GM18867 (cell line): ENCODE data around the gene IGFBP3.
"Not testable (repeated sequence)": the region's sequence is repeated elsewhere in the genome, so short reads cannot be mapped to it uniquely, and the experiment has no call there.

Source experiments
- ATAC-seq: cut with Tn5 transposase; IDR thresholded peaks from one replicate; pipeline ENCODE4 v1.9.1; 2021; ENCODE audit warnings: mild to moderate bottlenecking, moderate library complexity; ENCODE audit not compliant: unreplicated experiment

Gene IGFBP3, protein sequence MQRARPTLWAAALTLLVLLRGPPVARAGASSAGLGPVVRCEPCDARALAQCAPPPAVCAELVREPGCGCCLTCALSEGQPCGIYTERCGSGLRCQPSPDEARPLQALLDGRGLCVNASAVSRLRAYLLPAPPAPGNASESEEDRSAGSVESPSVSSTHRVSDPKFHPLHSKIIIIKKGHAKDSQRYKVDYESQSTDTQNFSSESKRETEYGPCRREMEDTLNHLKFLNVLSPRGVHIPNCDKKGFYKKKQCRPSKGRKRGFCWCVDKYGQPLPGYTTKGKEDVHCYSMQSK

DNA sequence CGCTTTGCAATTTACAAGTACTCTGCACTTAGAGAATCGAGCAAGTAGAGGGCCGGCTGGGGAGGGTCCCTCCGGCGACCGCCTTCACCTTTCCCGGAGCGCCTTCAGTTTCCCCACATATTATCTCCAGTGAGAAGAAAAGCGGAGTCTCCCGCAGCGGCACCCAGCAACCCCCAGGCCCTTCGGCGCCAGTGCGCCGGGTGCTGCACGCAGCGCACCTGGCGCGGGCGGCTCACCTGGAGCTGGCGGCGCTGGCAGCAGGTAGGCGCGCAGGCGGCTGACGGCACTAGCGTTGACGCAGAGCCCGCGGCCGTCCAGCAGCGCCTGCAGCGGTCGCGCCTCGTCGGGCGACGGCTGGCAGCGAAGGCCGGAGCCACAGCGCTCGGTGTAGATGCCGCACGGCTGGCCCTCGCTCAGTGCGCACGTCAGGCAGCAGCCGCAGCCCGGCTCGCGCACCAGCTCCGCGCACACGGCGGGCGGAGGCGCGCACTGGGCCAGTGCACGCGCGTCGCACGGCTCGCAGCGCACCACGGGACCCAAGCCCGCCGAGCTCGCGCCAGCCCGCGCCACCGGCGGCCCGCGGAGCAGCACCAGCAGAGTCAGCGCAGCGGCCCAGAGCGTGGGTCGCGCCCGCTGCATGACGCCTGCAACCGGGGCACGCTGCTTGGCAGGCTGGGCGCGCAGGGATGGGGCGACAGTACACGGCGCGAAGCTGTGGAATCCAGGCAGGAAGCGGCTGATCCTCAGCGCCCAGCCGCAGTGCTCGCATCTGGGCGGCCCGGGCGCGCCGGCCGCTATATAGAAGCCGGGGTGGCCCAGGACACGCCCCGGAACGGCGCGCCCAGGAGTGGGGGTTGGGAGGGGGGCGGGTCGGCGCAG is at the start of gene IGFBP3:
TSS of gene IGFBP3 (minus strand) at position 771 of the 879 bp plus-strand sequence. CDS start at position 639, 132 bp downstream.
- no peak for ATAC-seq

DNA sequence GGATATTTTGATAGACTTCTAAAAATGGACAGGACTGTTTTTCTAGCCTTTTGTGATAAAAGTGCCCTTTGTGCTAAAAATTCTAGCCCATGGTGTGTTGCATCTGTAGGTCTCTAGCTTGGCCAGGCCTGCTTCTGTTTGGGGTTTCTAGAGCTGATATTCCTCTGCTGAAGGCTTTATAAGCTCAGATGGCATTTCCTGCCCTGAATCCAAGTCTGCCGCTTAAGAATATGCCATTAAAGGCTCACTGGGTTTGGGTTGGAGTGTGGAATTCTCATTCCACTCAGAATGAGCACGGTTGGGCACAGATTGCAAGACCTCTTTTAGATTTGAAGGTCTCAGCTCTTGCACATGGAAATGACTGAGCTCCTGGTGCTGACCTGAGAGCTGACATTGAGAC is 49.4 kb upstream of the IGFBP3 start:
- no peak for ATAC-seq

DNA sequence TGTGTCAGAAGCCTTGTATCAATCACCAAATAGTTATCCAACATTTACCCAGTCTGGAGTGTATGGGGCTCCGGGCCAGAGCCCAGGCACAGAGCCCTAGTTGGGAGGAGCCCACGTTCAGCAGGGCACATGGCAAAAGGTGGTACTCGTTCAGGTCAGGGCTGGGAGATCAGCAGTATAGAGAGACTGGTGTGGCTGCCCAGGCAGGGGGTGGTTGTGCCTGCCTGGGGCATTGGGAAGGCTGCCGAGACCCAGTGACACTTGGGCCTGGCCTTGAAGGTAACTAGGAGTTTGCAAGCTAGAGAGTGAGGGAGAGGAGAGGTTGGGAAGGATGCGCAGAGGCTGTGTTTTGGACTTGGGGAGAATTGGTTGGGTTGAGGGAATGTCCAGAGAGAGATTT is 48.9 kb upstream of the IGFBP3 start:
- ATAC-seq = no peak

DNA sequence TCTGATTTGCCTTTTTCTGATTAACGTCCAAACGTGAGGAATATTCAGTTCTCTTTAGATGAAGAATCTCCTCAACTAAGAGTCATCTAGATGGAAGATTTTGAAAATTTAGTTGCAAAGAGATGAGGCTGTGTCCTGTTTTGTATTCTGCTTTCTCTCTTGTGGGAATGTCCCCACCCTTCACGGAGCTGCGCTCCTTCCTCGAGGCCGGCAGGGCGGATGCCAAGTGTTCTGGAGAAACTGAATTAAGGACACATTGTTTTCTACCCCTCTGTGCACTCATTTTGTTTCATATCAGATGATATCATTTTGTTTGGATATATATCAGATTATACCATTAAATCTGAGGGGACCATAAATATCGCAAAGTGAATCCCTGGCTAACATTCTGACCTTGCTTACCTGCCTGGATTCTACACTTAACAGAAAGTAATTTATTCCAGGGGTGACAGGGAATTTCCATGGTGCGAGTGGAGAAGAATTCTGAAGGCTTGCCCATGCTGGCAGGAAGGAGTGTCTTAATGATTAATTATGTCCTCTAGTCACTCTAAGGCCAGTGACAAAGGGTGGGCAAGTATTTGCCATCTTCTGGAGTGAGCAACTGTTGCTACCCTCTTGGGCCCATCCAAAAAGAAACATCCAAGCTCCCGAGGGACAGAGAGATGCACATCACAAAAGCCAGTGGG is 47.9 kb upstream of the IGFBP3 start:
- ATAC-seq = no peak

DNA sequence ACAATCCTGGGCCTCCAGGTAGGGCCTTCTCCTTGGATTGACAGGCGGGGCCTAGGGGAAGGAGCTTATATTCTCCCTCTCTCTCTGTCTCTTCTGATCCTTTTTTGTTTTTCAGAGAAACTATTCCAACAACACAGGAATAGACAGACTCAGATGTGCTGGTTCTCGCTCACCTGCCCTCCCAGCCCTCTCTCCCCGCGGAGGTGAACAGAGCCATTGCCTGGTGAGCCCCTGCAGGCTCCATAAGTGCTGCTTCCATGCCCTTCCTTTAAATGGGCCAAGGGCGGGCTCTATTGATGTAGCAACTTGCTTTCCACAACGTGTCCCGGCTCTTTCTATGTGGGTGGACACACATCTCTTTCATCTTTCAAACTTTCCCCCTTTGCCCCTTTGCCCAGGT is 47.2 kb upstream of the IGFBP3 start:
- ATAC-seq = no peak

DNA sequence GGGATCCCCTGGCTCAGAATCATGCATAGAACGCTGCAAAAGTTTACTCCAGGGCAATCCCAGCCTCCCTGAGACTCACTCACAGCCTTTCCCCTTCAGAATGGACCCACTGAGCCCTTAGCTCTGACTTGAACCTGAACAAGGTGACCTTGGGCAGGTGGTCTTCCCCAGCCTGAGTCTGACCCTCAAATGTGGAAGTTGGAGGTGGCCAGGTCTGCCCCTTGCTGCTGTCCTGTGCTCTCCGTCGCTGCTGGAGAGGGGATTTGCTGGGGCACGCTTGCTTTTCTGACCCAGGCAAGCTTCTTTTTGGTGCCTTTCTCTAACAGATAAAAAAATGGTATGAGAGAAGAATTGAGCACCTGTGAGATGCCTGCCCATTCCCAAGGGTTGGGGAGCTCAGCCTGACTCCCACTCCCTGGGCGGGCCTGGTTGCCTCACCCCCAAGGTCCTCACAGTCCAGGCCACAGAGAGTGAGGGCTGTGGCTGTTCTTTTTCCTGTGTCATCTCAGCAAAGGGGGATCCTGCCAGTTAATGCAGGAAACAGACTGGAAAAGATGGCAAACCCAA is 46.6 kb upstream of the IGFBP3 start:
- no peak for ATAC-seq

DNA sequence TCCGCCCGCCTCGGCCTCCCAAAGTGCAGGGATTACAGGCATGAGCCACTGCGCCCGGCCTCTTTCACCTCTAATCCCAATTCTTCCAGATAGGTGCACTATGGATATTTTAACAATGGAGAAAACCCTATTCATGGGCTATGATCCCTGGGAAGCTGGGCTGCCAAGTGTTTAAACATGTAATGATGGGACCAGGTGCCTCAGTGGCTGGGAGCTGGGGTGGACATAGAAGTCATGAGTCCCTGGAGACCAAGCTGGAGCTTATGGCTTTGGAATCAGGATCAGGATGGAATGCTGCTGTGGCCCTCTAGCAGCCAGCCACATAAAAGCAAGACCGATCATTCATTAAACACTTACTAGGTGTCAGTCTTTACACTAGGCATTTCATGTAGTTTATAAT is 41.8 kb upstream of the IGFBP3 start:
- no peak for ATAC-seq

DNA sequence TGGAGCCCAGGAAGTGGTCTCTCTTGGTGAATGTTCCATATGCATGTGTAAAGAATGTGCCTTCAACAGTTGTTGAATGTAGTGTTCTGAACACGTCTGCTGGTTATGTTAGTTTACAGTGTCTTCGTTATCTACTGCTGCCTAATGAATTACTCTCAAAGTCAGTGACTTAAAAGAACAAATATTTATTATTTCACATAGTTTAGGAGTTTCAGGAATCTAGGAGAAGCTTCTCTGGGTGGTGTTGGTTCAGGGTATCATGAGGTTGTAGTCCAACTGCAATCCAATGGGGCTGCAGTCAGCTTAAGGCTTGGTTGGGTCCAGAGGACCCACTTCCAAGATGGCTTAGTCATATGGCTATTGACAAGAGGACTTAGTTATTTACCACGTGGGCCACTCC is 36.6 kb upstream of the IGFBP3 start:
- no peak for ATAC-seq

DNA sequence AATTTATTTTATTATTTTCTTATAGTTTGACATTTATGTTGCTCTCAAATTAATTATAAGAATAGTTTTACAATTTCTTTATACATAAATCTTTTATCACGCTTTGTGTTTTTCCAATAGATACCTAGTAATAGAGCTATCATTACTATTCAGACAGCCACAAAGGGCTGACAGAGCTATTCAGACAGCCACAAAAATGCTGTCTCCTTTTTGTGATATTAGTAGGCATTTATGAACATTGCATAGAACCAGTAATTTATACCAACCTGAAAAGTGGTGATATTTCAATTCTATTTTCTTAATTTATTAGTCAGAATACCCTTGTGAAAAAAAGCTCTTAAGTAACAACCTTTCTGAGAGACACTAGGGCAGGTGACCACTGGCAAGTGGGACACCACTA is 34.2 kb upstream of the IGFBP3 start:
- no peak for ATAC-seq

DNA sequence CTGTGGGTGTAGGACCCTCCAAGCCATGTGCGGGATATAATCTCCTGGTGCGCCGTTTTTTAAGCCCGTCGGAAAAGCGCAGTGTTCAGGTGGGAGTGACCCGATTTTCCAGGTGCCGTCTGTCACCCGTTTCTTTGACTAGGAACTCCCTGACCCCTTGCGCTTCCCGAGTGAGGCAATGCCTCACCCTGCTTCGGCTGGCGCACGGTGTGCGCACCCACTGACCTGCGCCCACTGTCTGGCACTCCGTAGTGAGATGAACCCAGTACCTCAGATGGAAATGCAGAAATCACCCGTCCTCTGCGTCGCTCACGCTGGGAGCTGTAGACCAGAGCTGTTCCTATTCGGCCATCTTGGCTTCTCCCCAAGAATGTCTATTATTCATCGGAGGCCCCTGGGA is 32.0 kb upstream of the IGFBP3 start:
- ATAC-seq = not testable (repeated sequence)

DNA sequence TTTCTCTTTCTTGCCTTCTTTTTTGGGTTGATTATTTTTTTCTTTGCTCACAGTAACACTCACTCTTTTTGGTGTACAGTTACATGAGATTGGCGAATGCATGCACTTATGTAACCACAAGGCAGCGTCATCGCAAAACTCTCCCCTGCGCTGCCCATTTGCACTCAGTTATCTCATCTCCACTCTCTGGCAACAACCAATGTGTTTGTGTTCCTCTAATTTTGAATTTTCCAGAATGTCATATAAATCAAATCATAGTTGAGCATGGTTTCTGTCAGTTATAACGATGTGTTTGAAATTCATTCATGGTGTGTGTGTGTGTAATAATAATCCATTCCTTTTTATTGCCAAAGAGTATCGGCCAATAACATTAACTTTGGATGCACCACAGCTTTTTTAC is 23.0 kb upstream of the IGFBP3 start:
- no peak for ATAC-seq

DNA sequence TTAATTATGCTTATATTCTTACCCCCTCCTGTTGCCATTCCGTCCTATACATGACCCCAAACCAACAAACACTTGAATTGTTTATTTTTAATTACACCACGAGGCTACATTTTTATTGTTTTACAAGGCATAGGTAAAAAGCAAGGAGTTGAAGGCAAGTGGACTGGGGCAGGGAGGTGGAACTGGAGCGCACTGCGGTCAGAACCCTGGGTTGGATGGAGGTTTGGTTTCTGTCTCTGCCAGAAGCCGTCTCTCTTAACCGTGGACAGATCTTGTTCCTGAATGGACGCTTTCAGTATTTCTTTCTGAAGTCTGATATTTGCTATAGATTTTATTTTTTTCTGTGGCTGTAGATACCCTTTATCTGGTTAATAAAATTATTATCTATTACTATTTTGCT is 19.9 kb upstream of the IGFBP3 start:
- ATAC-seq = no peak

DNA sequence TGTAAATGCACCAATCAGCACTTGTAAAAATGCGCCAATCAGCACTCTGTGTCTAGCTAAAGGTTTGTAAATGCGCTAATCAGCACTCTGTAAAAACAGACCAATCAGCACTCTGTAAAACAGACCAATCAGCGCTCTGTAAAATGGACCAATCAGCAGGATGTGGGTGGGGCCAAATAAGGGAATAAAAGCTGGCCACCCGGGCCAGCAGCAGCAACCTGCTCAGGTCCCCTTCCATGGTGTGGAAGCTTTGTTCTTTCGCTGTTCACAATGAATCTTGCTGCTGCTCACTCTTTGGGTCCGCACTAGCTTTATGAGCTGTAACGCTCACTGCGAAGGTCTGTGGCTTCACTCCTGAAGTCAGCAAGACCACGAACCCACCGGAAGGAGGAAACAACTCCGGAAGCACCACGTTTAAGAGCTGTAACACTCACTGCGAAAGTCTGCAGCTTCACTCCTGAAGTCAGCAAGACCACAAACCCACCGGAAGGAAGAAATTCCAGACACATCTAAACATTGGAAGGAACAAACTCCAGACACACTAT is 19.2 kb upstream of the IGFBP3 start:
- ATAC-seq = not testable (repeated sequence)

DNA sequence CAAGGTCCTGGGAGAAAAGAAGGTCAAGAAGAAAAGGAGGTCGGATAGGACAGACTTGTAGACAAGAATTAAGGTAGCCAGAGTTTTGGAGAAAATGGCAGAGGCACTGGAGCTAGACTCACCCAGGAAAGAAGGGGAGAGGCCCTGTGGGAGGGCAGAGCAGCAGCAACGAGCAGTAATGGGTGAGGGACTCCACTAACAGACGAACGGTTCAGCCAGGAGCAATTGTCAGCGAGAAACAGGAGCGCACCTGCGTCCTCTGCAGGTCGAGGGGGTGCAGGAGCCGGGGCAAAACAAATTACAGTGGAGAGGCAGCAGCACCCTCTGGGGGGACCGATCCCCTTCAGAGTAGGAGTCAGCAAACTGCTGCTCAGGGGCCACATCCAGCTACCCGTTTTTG is 18.5 kb upstream of the IGFBP3 start:
- ATAC-seq = no peak

DNA sequence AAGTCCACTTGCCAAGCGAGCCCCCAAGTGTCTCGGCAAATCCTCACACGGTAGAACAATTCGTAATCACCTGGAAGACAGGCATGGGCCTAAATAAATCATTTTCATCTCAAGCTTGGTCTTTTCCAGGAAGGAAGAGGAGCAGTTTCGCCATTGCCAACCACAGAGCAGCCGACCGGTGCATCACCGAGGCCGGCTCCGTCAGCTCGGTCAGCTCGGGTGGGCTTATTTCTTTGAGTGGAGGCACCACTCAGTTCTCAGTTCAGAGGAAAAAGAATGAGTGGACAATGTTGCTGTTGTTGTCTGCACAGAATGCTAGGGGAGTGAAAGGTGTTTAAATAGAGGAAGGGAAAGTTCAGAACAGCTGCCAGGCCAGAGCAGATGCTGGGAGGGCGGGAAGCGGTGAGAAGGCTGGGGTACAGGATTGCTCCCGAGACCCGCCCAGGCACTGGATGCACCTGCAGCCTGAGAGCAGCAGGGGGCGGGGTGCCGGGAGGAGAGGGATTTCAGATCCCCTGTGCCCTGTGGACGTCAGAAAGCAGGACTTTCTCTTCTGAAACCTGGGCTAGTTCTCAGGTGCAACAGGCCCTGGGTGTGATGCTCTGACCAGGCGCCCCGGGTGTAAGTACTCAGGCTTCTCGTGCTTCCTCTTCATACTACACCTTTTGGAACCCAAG is 17.7 kb upstream of the IGFBP3 start:
- ATAC-seq = no peak

DNA sequence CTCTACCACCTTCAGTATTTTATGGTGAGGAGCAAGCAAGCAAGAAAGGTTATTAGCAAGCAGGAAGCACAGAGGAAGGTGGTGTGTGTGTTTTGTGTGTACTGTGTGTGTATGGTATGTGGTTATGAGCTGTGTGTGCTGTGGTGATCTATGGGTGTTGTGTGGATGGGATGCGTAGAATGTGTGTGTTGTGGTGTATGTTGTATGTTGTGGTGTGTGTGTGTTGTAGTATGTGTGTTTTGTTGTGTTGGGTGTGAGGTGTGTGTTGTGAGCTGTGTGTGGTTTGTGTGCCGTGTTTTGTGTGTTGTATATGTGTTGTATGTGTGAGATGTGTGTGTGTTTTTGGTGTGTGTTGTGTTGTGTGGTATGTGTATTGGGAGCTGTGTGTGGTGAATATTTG is 16.8 kb upstream of the IGFBP3 start:
- ATAC-seq = no peak

DNA sequence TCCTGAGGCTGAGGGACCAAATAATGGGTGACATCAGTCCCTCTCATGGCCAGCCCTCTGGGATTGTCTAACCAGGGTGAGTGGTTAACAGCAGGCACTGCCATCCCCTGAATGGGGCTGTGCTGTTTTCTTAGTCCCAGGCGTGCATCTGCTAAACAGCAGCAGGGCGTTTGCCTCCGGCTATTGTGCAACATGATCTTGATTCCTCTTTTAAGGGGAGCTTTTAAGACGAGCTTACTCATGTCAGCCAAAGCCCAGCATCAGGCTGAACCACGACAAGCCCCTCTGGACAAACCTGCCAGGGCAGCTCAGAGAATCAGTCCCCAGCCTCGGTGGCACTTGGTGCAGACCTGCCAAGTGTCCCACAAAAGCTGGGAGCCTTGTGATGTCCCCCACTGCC is 16.2 kb upstream of the IGFBP3 start:
- no peak for ATAC-seq

DNA sequence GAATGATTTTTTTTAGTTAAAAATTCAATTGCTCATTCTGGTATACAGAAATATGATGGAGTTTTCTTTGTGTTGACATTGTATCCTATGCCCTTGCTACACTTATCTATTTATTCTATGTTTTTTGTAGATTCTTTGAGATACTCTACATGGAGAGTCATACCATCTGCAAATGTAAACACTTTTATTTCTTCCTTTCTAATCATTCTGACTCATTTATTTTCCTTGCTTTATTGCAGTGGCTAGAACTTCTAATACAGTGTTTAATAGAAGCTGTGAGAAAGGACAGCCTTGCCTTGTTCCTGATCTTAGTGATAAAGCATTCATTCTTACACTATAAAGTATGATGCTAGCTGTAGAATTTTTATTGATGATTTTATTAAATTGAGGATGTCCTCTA is 9.9 kb upstream of the IGFBP3 start:
- no peak for ATAC-seq

DNA sequence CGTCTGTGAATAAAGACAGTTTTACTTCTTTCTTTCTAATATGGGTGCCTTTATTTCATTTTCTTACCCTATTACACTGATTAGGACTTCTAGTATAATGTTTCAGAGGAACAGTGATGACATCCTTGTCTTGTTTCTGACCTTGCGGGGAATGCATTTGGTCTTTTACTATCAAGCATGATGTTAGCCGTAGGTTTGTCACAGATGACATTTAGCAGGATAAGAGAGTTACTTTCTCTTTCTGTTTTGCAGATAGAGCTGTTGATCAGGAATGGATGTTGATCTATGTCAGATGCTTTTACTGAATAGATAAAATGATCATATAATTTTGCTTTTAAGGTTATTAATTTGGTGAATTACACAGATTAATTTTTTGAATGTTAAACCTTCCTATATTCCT is 6.6 kb upstream of the IGFBP3 start:
- no peak for ATAC-seq

DNA sequence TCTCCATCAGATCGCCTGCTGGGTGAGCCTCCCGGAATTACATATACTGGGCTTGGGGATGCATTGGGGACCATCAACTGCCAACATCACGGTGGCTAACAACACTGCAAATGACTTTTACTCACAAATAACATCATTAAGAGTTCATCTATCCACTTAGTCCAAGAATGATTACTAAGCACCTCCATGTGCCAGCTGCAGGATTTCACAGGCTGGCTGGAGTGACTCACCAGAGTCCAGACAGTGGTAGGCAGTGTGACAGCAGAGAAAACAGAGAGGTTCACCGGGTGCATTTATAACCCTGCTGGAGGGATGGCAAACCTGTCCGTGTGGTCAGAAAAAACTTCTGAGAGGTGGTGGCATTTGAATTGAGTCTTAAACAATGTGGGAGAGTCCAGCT is 3.2 kb upstream of the IGFBP3 start:
- ATAC-seq = no peak

DNA sequence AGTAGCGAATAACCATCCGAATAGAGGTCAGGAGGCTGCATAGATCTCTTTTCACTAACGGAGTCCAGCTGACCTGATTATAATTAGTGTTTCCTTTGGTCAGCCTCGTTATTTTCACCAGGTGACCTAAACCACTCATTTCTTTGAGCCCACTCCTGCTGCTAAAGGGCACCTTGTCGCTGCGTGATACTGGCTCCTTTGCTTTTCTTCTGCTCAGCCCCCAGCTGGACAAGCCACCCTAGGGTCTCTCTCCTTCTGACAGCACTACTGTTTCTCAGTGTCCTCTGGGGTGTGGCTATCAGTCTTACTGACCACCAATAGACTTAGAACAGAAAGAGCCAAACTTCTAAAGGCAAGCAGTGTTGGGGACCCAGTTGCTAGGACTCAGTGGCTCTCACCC is 2.7 kb upstream of the IGFBP3 start:
- no peak for ATAC-seq
